GM12878 (cell line): ENCODE data around the gene LRP8. TPM values are rescaled to one million over a fixed set of nuclear protein-coding genes. Genes with fewer than 3 reads are reported as not detected.

Source experiments
- ATAC-seq: fragments of 200-7000 bp; cut with Tn5 transposase; 3 replicates; pipeline ENCODE4 v1.9.1; 2020; ENCODE audit warnings: mild to moderate bottlenecking, moderate library complexity
- BruUV-seq: library from RNA; stranded (reverse); fragments of 400-500 nt; replicated peaks from 2 replicates; lab custom pipeline; 2021; lab: Mats Ljungman, UMichigan
- CTCF ChIA-PET: fragments of 300-600 bp; sonication (Branson Sonifier 250); formaldehyde crosslinking; extraction: SDS; loops from one replicate; lab custom pipeline; 2021; ENCODE audit warnings: inconsistent platforms; lab: Yijun Ruan, JAX
- POLR2A ChIA-PET: fragments of 350-600 bp; formaldehyde crosslinking; extraction: SDS; loops from one replicate; lab custom pipeline; 2021; ENCODE audit warnings: inconsistent platforms; lab: Charles Lee
- RAD21 ChIA-PET: fragments of 300-600 bp; sonication (Branson Sonifier 250); formaldehyde crosslinking; loops from one replicate; lab custom pipeline; 2023; ENCODE audit warnings: antibody characterized with exemption; ENCODE audit not compliant: unreplicated experiment; lab: Charles Lee
- SMC1A ChIA-PET: fragments of 300-600 bp; sonication (Branson Sonifier 250); formaldehyde crosslinking; loops from one replicate; lab custom pipeline; 2023; ENCODE audit not compliant: unreplicated experiment, uncharacterized antibody; lab: Charles Lee
- DNase-seq: peaks from one replicate; pipeline ENCODE4 v3.0.0-alpha.2; 2011; ENCODE audit warnings: low read depth, low spot score
- FAIRE-seq: peaks from 3 replicates; lab custom pipeline; 2011; peaks lifted over from hg19 to GRCh38; lab: Jason Lieb, UNC
- H2AFZ ChIP-seq: 2 replicates; pipeline ENCODE4 v1.6.0; 2011; ENCODE audit warnings: low read depth, low read length, control low read depth; ENCODE audit not compliant: control insufficient read depth
- H3K27ac ChIP-seq: 2 replicates; pipeline ENCODE4 v1.5.1; 2011; ENCODE audit warnings: control low read depth; ENCODE audit not compliant: control insufficient read depth, insufficient read depth
- H3K27me3 ChIP-seq, 2 experiments: replicated peaks in 1 of 2; 2 replicates each; pipeline versions ENCODE4 v1.6.0 to v1.6.1; 2011; ENCODE audit warnings: low read length in 1 of 2; ENCODE audit not compliant: control insufficient read depth in 2 of 2, insufficient read depth in 2 of 2
- H3K36me3 ChIP-seq, 2 experiments: 2 replicates each; pipeline ENCODE4 v1.5.1; 2011; ENCODE audit warnings: low read length in 1 of 2; ENCODE audit not compliant: control insufficient read depth in 2 of 2, insufficient read depth in 2 of 2
- H3K4me1 ChIP-seq: 2 replicates; pipeline ENCODE4 v1.6.1; 2011; ENCODE audit warnings: mild to moderate bottlenecking, low read length, moderate library complexity, mixed read lengths; ENCODE audit not compliant: control insufficient read depth, insufficient read depth
- H3K4me2 ChIP-seq: 2 replicates; pipeline ENCODE4 v1.6.0; 2011; ENCODE audit warnings: control low read depth; ENCODE audit not compliant: control insufficient read depth, insufficient read depth
- H3K4me3 ChIP-seq: fragments of 200-600 bp; sonication (generic); 2 replicates; pipeline ENCODE4 v1.5.1; 2016
- H3K79me2 ChIP-seq: 2 replicates; pipeline ENCODE4 v1.6.0; 2011; ENCODE audit warnings: low read length; ENCODE audit not compliant: control insufficient read depth, insufficient read depth
- H3K9ac ChIP-seq: 2 replicates; pipeline ENCODE4 v1.8.0; 2011; ENCODE audit warnings: low read length, control low read depth, mixed read lengths; ENCODE audit not compliant: control insufficient read depth, insufficient read depth
- H3K9me3 ChIP-seq: replicated peaks from 3 replicates; pipeline ENCODE4 v1.5.1; 2011; ENCODE audit warnings: mild to moderate bottlenecking, low read length; ENCODE audit not compliant: control insufficient read depth, insufficient read depth
- H4K20me1 ChIP-seq: 2 replicates; pipeline ENCODE4 v1.6.0; 2011; ENCODE audit not compliant: control insufficient read depth, insufficient read depth
- ATF7 ChIP-seq: fragments of 450-650 bp; IDR thresholded peaks from 2 replicates; pipeline ENCODE4 v1.6.1; 2016; ENCODE audit warnings: low read depth, mild to moderate bottlenecking
- BCL11A ChIP-seq: IDR thresholded peaks from 2 replicates; pipeline ENCODE4 v1.6.1; 2011; ENCODE audit warnings: low read depth, low read length
- BMI1 ChIP-seq: fragments of 450-650 bp; IDR thresholded peaks from 2 replicates; pipeline ENCODE4 v1.6.1; 2016; ENCODE audit warnings: mild to moderate bottlenecking, moderate library complexity, borderline replicate concordance
- HDAC2 ChIP-seq: fragments of 200-600 bp; sonication (generic); IDR thresholded peaks from 2 replicates; pipeline ENCODE4 v1.6.1; 2017
- KDM1A ChIP-seq: fragments of 200-600 bp; sonication (generic); IDR thresholded peaks from 2 replicates; pipeline ENCODE4 v1.6.1; 2016; ENCODE audit warnings: borderline replicate concordance
- MXI1 ChIP-seq: fragments of 150-350 bp; IDR thresholded peaks from 2 replicates; pipeline ENCODE4 v1.6.1; 2011; ENCODE audit warnings: low read depth, mild to moderate bottlenecking, inconsistent platforms, low read length, improper control_type of control experiment
- MYB ChIP-seq: fragments of 150-350 bp; IDR thresholded peaks from 2 replicates; pipeline ENCODE4 v1.6.1; 2014; ENCODE audit warnings: mild to moderate bottlenecking, low read depth, low read length, borderline replicate concordance
- NFYA ChIP-seq: IDR thresholded peaks from 2 replicates; pipeline ENCODE4 v1.6.1; 2011; ENCODE audit warnings: low read depth, mild to moderate bottlenecking, low read length, improper control_type of control experiment, borderline replicate concordance
- RCOR1 ChIP-seq: conservative IDR thresholded peaks from 2 replicates; pipeline ENCODE4 v1.6.1; 2012; ENCODE audit warnings: low read depth, low read length, improper control_type of control experiment
- SPI1 ChIP-seq: IDR thresholded peaks from 2 replicates; pipeline ENCODE4 v1.6.1; 2011; ENCODE audit warnings: low read depth, mild to moderate bottlenecking, low read length, moderate library complexity, borderline replicate concordance; ENCODE audit not compliant: insufficient read depth
- SREBF2 ChIP-seq: IDR thresholded peaks from 2 replicates; pipeline ENCODE4 v1.6.1; 2012; ENCODE audit warnings: mild to moderate bottlenecking, low read length
- in situ Hi-C: fragments of 300-500 bp; cut with MboI; formaldehyde crosslinking; loops from 9 replicates; pipeline ENCODE4 v1.14.3; 2018; ENCODE audit warnings: mixed read lengths
- intact Hi-C: fragments of 100-400 bp; cut with micrococcal nuclease; formaldehyde crosslinking; loops from one replicate; pipeline ENCODE4 v1.14.2; 2022; ENCODE audit not compliant: unreplicated experiment
- polyA plus RNA-seq, 11 experiments: library from polyadenylated mRNA; depleted of rRNA in 4 of 11; unstranded in 6 of 11; stranded (reverse) in 5 of 11; fragments of >200 nt; fragmentation: Nextera tagmentation in 4 of 11; fragmentation: Illumina TruSeq in 1 of 11; extraction: Ambion mirVana in 4 of 11; extraction: Trizol in 1 of 11; gene quantifications; 1 replicate in 1 of 11; 2 replicates in 10 of 11; pipeline versions ENCODE4 v1.2.1 to v1.2.3, GENCODE V29; 2011 to 2016; ENCODE audit warnings: inconsistent platforms in 2 of 11, missing spikeins in 2 of 11, low read depth in 1 of 11
- total RNA-seq, 4 experiments: library from RNA; depleted of rRNA in 3 of 4; stranded (reverse); fragments of >200 nt in 3 of 4; fragmentation: Illumina TruSeq in 1 of 4; extraction: Trizol in 1 of 4; gene quantifications; 2 replicates each; pipeline versions ENCODE4 v1.2.1 to v1.2.3, GENCODE V29; 2013 to 2021
- TF ChIP-seq, protein P1 (sequence below): fragments of 450-650 bp; IDR thresholded peaks from 2 replicates; pipeline ENCODE4 v1.6.1; 2017; ENCODE audit warnings: borderline replicate concordance

Gene LRP8
- total and polyA plus RNA-seq, 10 of the 15 experiments (the other 5 are each of a cell fraction or from before 2014, with no cell fraction given), result 2.8 to 40.5 (median 22.3) TPM

DNA sequence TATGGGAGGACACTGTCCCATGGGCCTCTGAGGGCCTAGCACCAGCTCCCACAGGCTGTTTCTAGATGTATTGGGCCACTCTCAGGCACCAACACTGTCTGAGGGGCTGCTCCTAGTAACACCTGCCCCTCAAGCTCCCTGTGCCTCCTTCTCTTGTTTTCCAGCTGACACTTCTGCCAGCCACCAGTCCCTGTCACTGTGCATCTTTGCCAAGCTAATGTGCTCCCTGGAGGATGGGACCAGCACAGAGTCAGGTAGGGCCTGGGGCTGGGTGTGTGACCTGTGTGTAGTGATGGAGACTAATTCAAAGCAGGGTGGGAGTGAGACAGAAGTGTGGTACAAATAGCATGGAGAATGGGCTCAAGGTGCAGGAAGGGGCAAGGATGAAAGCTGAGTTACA lies 60.1 kb downstream of the LRP8 start:
- no peak overlapping the region for H3K9ac ChIP-seq
- no peak for ATAC-seq
- H3K4me2 ChIP-seq, result no peak overlapping the region
- RAD21 ChIA-PET, result interaction anchor here (1.0 to 1.5 kb wide), 2 partner anchors 10 to 126 kb away, joined by 4 to 5 read pairs; no protein-coding TSS in a partner anchor
- no peak overlapping the region for H3K4me3 ChIP-seq
- no peaks in the 10 kb centered on the region for H3K27me3 ChIP-seq
- no peaks in the 10 kb centered on the region for H4K20me1 ChIP-seq
- H3K9me3 ChIP-seq, result no peaks in the 10 kb centered on the region
- TF ChIP-seq HDAC2 (no peak), MXI1 (no peak), MYB (no peak), KDM1A (no peak), SPI1 (no peak), RCOR1 (no peak), BMI1 (no peak), NFYA (no peak), SREBF2 (no peak), ATF7 (no peak), BCL11A (no peak)
- TF ChIP-seq, protein P1, sequence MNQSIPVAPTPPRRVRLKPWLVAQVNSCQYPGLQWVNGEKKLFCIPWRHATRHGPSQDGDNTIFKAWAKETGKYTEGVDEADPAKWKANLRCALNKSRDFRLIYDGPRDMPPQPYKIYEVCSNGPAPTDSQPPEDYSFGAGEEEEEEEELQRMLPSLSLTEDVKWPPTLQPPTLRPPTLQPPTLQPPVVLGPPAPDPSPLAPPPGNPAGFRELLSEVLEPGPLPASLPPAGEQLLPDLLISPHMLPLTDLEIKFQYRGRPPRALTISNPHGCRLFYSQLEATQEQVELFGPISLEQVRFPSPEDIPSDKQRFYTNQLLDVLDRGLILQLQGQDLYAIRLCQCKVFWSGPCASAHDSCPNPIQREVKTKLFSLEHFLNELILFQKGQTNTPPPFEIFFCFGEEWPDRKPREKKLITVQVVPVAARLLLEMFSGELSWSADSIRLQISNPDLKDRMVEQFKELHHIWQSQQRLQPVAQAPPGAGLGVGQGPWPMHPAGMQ, result no peak
- SMC1A ChIA-PET, result no interaction called here
- no peaks in the 10 kb centered on the region for H3K79me2 ChIP-seq
- intact Hi-C loops, result no loop called here
- H3K4me1 ChIP-seq, result no peaks in the 10 kb centered on the region
- POLR2A ChIA-PET, result no interaction called here
- H2AFZ ChIP-seq, result no peak overlapping the region
- FAIRE-seq, result no peak
- in situ Hi-C loops, result no loop called here
- DNase-seq, result no peak
- H3K27ac ChIP-seq, result no peak overlapping the region
- no TSS peak for BruUV-seq
- peaks cover 19 to 23% of the 10 kb centered on the region in 2 experiments; a peak in 3 of 4 replicates for H3K36me3 ChIP-seq
- CTCF ChIA-PET, result interaction anchor here (0.6 to 4.7 kb wide), 4 partner anchors 9 to 126 kb away, joined by 3 to 16 read pairs (median 4); no protein-coding TSS in a partner anchor
